Skeletal muscle cell (primary cell): ENCODE results near the gene KLRK1.
"Not testable (repeated sequence)": the region's sequence is repeated elsewhere in the genome, so short reads cannot be mapped to it uniquely, and the experiment has no call there.

Source experiments
- DNase-seq: peaks from one replicate; pipeline ENCODE4 v3.0.0-alpha.2; 2010; ENCODE audit warnings: low read depth
- H3K4me3 ChIP-seq: 2 replicates; pipeline ENCODE4 v1.5.1; 2011; ENCODE audit warnings: low read depth, mild to moderate bottlenecking, control low read depth, low read length, moderate library complexity

The KLRK1 gene

GRCh38 chr12:10328691-10329090 is 61.1 kb downstream of the KLRK1 start:
- H3K4me3 ChIP-seq: not testable (repeated sequence)

More at GRCh38 chr12:10328691-10329090, 61.1 kb downstream of the KLRK1 start:
- not testable (repeated sequence) for DNase-seq
